Ramos (cell line): ENCODE measurements around the gene TKTL1.

ENCODE experiments used
- in situ Hi-C: fragments of 300-500 bp; cut with MboI; formaldehyde crosslinking; loops from one replicate; pipeline ENCODE4 v1.14.3; 2022; ENCODE audit warnings: low sequenced_read_pairs; ENCODE audit not compliant: unreplicated experiment

TKTL1 gene

GRCh38 chrX:154373340-154374306 is 78.0 kb downstream of the TKTL1 start:
- in situ Hi-C loops, result no loop called here

- in situ Hi-C loops, result no loop called here
Measured at GRCh38 chrX:154374313-154375155, 78.9 kb downstream of the TKTL1 start, which contains the start of gene FLNA. TSS of gene FLNA (minus strand) at chrX:154374634. CDS start at chrX:154371245, 3,389 bp downstream.

- in situ Hi-C loops, result no loop called here
Measured at GRCh38 chrX:154375156-154375504, 79.5 kb downstream of the TKTL1 start.

GRCh38 chrX:154376774-154377173 is 81.2 kb downstream of the TKTL1 start:
- in situ Hi-C loops, result no loop called here

GRCh38 chrX:154378059-154378798 is 82.6 kb downstream of the TKTL1 start:
- in situ Hi-C loops, result no loop called here

- in situ Hi-C loops, result no loop called here
Measured at GRCh38 chrX:154378799-154379568, 83.4 kb downstream of the TKTL1 start, which contains the start of gene EMD. TSS of gene EMD (plus strand) at chrX:154379295. CDS start at chrX:154379485, 190 bp downstream.

GRCh38 chrX:154379569-154379951 is 84.0 kb downstream of the TKTL1 start:
- in situ Hi-C loops, result no loop called here
